SK-MEL-5 (cell line): ENCODE results near the gene KCNA5. TPM values are rescaled to one million over a fixed set of nuclear protein-coding genes. Genes with fewer than 3 reads are reported as not detected.
A peak's percentile ranks its signal among the peaks of the same experiment; 100 is the strongest.

ENCODE experiments used
- DNase-seq: peaks from one replicate; pipeline ENCODE4 v3.0.0-alpha.2; 2016; ENCODE audit warnings: low read depth, low spot score
- in situ Hi-C: cut with HindIII; loops from 2 replicates; pipeline ENCODE4 v1.10.0; 2016; ENCODE audit warnings: low sequenced_read_pairs, high pct_unique_total_duplicates, low pct_unique_long_range_greater_than_20kb
- total RNA-seq: library from RNA; depleted of rRNA; stranded (reverse); fragments of >200 nt; shearing (Covaris generic); gene quantifications from 2 replicates; pipeline ENCODE4 v1.2.3, GENCODE V29; 2014; rRNA removed

The KCNA5 gene
- total RNA-seq, 1 experiment from 2014 or later = not detected

GRCh38 chr12:5083955-5084849 lies 40.5 kb downstream of the KCNA5 start:
- in situ Hi-C loops = no loop called here
- peak; percentile 74 for DNase-seq

GRCh38 chr12:5085896-5086295 lies 42.2 kb downstream of the KCNA5 start:
- DNase-seq = peak; percentile 86
- in situ Hi-C loops = no loop called here

- in situ Hi-C loops = no loop called here
- no peak for DNase-seq
These were observed 44.3 kb downstream of the KCNA5 start for GRCh38 chr12:5087831-5088554.

- in situ Hi-C loops = no loop called here
These were observed 45.0 kb downstream of the KCNA5 start for GRCh38 chr12:5088586-5089264.

GRCh38 chr12:5094551-5094950 lies 50.9 kb downstream of the KCNA5 start:
- in situ Hi-C loops = no loop called here

More at GRCh38 chr12:5088586-5089264, 45.0 kb downstream of the KCNA5 start:
- DNase-seq = no peak

GRCh38 chr12:5094986-5095385 lies 51.3 kb downstream of the KCNA5 start:
- in situ Hi-C loops = no loop called here
- DNase-seq = no peak

More at GRCh38 chr12:5094551-5094950, 50.9 kb downstream of the KCNA5 start:
- DNase-seq = no peak

Other genes with a start within 250 kb of the KCNA5 start
- not detected in 2 replicates for gene KCNA1, start 134.0 kb upstream of the KCNA5 start, total RNA-seq